NCI-H345 treated with DMSO at 0.1 percent for 48 hours (cell line): Measurements from ENCODE around the gene SNX8.
"Not testable (repeated sequence)": the region's sequence is repeated elsewhere in the genome, so short reads cannot be mapped to it uniquely, and the experiment has no call there.

ENCODE experiments used
- DNase-seq: peaks from one replicate; lab custom pipeline; 2025; ENCODE audit not compliant: unreplicated experiment; lab: John Stamatoyannopoulos, UW

The SNX8 gene, protein sequence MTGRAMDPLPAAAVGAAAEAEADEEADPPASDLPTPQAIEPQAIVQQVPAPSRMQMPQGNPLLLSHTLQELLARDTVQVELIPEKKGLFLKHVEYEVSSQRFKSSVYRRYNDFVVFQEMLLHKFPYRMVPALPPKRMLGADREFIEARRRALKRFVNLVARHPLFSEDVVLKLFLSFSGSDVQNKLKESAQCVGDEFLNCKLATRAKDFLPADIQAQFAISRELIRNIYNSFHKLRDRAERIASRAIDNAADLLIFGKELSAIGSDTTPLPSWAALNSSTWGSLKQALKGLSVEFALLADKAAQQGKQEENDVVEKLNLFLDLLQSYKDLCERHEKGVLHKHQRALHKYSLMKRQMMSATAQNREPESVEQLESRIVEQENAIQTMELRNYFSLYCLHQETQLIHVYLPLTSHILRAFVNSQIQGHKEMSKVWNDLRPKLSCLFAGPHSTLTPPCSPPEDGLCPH

DNA sequence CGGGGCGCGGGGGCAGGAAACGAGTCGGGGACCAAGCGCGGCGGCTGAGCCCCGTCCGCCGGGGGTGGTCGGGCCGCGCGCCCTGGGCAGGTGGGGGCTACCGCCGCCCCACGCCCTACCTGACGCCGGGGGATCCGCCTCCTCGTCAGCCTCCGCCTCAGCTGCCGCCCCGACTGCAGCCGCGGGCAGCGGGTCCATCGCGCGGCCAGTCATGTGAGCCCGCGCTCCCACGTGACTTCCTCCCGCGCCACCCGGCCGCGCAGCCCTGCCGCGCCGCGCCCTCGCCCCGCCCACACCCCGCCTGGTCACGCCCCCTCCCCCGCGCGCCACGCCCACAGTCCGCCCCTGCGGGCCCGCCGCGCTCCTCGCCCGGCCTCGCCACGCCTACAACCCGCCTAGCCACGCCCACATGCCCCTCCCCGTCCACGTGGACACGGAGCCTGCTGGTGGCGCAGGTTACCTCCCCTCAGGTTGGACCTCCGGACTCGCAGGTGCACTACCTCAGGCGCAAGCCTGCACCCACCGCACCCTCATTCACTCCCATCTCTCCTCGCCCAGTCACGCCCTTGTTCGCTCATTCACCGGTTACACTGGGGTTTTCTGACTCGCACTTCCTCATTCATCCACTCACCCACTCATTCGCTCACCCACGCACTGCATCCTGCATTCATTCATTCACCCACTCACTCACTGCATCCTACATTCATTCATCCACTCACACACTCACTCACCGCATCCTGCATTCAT is at the start of gene SNX8:
TSS of gene SNX8 (minus strand) at position 233 of the 747 bp plus-strand sequence. CDS start at position 213, 20 bp downstream.
- DNase-seq: peak; percentile 91

DNA sequence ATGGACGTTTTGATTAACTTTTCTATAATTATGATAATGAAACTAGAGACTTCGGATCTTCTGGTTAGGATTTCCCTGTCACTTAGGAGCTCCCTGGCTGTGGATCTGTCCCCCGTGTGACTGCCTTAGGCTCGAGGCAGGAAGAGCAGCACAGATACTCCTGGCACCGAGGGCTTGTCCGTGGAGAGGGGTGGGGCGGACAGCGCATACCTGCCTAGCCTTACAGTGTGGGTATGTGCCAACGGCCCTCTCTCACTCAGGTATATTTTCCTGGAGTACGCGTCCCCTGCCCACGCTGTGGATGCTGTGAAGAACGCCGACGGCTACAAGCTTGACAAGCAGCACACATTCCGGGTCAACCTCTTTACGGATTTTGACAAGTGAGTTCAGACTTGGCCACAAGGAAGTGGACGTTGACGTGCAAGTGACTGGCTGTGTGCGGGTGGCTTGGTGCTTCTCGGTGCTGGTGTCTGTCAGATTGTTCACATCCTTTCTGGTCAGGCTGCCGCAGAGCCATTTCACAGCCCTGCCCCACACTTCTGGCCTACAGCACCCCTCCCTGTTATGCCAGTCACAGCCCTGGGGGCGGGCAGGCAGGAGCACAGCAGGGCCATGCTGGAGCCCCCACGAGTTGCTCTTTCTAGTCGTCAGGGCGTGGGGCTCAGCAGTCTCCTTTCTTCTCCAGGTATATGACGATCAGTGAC is 48.3 kb upstream of the SNX8 start:
- no peak for DNase-seq

DNA sequence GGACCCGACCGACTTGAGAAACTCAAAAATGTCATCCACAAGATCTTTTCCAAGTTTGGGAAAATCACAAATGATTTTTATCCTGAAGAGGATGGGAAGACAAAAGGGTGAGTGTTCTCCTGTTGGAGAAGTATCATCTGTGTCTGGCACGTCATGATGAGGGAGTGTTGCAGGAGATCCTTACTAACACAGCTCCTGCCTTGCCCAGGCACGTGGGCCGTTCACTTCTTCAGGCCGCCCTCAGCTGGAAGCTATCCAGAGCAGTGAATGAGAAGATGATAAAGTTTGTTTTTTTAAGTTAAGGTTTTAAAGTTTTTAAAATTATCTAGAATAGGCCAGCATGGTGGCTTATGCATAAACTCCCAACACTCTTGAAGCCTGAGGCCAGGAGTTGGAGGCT is 46.6 kb upstream of the SNX8 start:
- no peak for DNase-seq

DNA sequence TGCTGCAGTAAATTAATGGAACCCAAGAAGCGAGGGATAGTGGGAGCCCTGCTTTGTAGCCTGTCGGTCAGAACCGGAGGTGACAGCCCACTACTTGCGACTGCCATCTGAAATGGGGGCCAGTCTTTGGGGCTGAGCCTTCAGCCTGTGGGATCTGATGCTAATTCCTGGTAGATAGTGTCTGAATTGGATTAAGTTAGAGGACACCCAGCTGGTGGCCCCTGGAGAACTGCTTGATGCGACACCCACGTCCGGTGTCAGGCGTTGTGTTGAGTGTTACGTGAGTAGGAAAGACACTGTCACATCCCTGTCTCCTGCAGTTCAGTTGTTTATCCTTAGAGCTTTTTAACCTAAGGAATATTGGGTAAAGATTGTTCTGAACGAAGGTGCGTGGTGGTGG is 45.4 kb upstream of the SNX8 start:
- no peak for DNase-seq

DNA sequence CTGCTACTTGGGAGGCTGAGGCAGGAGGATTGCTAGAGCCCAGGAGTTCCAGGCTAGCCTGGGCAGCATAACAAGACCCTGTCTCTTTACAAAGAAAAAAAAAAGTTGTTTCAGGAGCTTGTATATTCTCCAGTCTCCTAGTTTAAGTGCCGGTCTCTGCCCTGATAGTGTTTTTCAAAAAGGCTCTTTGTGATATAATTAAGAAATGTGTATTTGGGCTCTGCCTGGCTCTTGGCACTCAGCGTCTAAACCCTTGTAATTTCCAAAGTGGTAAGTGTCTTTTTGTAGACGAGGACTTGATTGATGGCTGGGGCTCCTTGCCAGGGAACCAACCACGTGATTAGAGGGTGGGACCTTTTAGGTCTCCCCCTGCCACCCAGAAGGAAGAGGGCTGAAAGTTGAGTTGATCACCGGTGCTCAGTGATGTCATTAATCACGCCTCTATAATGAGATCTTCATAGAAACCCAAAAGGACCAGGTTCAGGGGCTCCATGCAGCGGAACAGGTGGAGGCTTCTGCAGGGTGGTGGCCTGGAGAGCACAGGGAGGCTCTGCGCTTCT is 44.8 kb upstream of the SNX8 start:
- no peak for DNase-seq

DNA sequence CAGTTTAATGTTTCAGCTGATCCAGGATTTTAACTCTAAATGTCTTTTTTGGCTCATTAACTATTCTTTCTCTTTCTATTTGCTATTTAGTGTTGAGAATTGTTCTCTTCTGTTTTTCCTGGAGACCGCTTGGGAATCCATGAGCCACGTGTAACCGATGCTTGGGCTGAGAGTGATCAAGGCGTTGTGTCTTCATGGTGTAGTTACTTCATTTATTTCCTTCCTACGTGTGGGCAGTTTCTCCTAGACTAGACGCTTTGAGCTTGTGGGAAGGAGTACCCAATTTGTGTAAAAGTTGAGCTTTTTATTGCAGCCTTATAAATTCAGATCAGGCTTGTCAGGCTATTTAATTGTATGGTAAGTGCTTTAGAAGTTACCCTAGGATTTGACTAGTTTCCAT is 43.3 kb upstream of the SNX8 start:
- no peak for DNase-seq

DNA sequence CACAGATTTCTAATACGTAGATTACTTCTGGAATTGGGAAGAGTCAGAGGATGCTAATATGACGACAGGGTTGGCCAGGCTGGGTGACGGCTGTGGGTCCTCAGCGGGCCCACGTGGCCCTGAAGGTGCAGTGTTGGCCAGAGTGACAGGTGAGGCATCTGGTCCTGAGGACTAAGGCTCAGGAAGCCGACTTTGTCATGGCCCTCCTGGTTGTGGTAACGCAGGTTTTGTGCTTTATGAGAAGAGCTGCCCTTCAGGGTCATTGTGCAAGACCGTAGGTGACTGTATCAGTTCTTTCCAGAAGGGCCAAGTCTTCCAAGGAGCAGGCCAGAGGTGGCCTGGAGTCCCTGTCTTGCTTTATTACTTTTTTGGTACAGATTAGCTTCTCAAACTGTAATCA is 42.9 kb upstream of the SNX8 start:
- DNase-seq: no peak

DNA sequence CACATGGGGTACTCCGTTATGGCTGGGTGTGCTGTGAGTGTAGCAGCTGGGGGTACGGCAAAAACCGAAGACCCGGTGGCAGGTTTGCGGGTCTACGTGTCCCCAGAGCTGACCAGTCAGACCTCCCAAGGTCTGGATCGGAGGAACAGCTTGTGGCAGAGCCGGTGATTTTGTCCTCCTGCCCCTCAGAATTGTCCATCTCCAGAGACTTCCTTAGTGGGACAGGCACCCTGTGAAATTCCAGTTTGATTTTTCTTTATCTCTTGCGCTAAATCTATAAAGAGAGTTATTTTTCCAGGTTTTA is 41.4 kb upstream of the SNX8 start:
- no peak for DNase-seq

DNA sequence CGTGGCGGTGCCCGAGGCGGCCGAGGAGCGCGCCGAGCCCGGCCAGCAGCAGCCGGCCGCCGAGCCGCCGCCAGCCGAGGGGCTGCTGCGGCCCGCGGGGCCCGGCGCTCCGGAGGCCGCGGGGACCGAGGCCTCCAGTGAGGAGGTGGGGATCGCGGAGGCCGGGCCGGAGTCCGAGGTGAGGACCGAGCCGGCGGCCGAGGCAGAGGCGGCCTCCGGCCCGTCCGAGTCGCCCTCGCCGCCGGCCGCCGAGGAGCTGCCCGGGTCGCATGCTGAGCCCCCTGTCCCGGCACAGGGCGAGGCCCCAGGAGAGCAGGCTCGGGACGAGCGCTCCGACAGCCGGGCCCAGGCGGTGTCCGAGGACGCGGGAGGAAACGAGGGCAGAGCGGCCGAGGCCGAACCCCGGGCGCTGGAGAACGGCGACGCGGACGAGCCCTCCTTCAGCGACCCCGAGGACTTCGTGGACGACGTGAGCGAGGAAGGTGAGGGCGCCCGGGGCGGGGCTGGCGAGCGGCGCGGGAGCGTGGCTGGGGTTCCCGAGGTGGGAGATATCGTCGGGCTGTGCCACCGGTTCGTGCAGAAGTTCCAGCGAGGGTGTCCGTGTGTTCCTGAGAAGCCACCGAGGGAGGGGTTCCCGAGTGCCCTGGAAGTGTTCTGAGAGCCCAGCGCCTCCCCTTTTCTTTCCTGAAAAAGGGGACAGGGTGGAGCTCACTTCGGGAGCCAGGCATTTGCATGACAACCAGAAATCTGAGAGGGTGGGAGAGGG is 40.9 kb upstream of the SNX8 start:
- DNase-seq: no peak

DNA sequence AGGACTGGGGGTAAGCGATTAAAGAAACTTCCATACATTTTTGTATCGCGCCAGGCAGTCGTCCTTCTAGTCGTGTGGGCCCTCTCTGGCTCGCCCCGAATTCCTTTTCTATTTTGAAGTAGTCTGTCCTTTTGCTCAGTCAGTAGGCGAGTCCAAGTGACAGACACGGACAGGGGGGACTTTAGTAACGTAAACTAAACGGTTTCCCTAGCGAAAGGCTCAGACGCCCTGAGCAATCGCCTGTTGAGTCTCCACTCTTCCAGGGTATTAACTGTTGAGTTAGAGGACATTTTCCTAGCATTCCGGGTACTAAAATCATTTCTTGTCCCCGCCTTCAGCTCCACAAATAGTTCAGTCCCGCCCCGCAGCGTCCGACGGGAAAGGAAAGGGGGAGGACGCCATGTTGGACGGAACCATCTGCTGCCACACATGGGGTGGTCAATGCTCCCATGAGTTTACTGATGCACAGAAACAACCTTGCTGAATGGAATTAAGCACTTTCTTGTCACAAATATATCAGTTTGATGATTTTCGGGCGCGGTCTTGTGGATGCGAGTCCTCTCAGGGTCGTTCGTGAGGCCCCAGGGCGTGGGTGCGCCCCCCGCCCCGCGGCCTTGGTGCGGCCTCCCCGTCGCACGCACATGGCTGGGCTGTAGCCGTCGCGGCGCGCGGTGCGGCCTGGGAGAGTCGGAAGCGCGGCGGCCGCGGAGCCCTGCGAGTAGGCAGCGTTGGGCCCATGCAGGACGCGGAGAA is 40.1 kb upstream of the SNX8 start, which contains the start of gene EIF3B:
TSS of gene EIF3B (plus strand) at position 642 of the 753 bp plus-strand sequence. CDS start at position 737, 95 bp downstream.
- DNase-seq: peak; percentile 95

DNA sequence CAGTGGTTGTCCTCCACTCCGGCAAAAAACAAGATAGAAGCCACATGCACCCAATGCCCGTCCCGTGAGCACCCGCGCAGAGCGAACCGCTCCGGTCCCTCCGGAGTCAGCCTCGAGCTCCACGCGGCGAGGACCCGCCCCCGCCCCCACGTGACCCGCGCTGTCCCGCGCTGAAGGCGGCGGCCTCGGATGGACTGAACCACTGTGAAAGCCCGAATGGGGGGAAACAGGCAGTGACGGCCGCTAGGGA is 39.6 kb upstream of the SNX8 start:
- DNase-seq: peak; percentile 85

DNA sequence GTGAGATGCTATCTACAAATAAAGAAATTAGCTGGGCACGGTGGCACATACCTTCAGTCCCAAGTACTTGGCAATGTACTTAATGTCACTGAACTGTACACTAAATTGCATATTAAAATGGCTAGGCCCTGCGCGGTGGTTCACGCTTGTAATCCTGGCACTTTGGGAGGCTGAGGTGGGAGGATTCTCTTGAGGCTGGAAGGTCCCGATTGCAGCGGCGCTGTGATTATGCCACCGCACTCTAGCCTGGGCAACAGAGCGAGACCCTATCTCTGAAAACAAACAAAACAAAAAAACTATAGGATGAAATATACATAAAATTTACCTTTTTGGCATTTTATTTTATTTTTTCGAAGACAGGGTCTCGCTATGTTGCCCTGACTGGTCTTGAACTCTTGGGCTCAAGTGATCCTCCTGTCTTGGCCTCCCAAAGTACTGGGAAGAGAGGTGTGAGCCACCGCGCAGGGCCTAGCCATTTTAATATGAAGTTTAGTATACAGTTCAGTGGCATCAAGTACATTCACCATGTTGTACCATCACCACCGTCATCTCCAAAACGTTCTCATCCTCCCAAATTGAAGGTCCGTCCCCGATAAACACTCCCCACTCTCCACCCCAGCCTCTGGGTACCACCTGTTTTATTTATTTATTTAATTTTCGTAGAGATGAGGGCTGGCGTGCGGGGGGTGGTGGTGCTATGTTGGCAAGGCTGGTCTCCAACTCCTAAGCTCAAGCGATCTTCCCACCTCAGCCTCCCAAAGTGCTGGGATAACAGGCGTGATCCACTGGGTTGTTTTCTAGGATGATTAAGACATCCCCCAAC is 39.1 kb upstream of the SNX8 start:
- no peak for DNase-seq

DNA sequence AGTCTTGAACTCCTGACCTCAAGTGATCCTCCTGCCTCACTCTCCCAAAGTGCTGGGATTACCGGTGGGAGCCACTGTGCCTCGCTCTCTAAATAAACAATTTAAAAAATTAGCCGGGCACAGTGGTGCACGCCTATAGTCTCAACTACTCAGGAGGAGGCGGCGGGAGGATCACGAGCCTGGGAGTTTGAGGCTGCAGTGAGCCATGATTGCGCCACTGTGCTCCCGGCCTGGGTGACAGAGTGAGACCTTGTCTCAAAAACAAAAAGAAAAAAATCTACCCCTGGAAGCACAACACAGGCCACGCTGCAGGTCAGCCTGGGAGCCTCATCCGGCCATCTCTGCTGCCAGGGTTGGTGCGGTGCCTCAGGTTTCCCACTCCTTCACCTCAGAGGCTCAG is 36.6 kb upstream of the SNX8 start:
- DNase-seq: no peak

DNA sequence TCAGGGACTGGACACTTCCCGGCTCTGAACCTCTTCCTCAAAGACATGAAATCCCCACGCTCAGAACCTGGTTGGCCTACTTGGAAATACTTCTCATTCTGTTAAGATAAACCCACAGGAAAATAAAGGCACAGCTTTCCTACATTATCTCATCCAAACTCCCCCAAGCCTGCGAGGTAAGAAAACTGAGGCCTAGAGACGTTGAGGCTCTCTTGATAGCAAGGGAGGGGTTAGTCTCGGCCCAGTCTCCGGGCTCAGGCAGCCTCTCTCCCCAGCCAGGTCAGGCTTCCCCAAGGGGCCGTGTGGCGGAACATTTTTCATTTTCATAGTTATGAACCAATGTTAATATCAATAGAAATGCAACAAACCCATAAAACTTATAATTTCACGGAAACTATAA is 35.8 kb upstream of the SNX8 start:
- DNase-seq: no peak

DNA sequence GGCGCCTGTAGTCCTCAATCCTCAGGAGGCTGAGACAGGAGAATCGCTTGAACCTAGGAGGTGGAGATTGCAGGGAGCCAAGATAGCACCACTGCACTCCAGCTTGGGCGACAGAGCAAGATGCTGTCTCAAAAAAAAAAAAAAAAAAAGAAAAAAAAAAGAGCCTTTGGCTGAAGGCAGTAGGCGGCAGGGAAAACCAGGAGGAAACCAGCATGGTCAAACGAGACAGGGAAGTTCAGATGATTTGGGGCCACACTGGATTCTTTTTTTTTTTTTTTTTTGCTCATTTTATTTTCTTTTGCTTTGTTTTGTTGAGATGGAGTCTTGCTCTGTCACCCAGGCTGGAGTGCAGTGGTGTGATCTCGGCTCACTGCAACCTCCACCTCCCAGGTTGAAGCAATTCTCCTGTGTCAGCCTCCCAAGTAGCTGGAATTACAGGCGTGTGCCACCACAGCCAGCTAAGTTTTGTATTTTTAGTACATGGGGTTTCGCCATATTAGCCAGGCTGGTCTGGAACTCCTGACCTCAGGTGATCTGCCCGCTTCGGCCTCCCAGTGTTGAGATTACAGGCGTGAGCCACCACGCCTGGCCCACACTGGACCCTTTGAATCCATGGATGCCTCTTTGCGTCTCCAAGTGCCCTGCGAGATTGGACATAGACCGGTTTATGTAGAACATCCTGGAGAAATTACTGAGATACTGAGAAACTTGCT is 33.3 kb upstream of the SNX8 start:
- DNase-seq: not testable (repeated sequence)

DNA sequence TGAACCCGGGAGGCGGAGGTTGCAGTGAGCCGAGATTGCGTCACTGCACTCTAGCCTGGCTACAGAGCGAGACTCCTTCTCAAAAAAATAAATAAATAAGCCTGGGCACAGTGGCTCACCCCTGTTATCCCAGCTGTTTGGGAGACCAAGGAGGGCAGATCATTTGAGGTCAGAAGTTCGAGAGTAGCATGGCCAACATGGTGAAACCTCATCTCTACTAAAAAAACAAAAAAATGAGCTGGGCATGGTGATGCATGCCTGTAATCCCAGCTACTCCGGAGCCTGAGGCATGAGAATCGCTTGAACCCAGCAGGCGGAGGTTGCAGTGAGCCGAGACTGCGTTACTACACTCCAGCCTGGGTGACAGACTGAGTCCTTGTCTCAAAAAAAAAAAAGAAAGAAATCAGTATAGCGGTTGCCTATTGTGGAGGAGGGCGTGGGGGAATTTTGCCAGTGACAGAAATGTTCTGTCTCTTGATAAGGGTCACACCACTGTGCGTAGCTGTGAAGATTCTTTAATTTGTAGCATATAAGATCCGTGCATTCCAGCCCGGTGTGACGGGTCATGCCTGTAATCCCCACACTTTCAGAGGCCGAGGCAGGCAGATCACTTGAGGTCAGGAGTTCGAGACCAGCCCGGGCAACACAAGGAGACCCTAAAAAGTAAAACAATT is 22.5 kb upstream of the SNX8 start:
- no peak for DNase-seq

DNA sequence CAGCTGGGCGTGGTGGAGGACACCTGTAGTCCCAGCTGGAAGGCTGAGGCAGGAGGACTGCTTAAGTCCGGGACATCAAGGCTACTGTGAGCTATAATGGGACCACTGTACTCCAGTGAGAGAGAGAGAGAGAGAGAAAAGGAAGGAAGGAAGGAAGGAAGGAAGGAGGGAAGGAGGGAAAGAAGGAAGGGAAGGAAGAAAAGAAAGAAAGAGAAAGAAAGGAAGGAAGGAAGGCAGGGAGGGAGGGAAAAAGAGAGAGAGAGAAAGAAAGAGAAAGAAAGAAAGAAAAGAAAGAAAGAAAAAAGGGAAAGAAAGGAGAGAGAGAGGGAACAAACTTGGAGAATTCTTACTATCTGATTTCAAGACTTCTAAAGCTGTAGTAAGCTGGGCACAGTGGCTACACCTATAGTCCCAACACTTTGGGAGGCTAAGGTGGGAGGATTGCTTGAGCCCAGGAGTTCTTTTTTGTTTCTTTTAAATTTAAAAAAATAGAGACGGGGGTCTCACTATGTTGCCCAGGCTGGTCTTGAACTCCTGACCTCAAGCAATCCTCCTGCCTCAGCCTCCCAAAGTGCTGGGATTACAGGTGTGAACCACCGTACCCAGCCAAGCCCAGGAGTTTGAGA is 18.5 kb upstream of the SNX8 start:
- DNase-seq: not testable (repeated sequence)

DNA sequence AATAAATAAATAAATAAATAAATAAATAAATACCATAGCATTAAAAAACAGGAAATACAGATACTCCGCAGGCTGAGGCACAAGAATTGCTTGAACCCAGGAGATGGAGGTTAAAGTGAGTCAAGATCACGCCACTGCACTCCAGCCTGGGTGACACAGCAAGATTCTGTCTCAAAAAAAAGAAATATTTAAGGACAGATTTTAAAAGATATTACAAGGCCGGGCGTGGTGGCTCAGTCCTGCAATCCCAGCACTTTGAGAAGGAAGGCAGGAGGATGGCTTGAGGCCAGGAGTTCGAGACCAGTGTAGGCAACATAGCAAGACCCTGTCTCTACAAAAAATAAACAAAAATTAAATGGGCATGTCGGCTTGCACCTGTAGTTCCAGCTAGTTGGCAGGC is 17.5 kb upstream of the SNX8 start:
- no peak for DNase-seq
